Stimulated activated CD4-positive, alpha-beta T cell treated with anti-CD3 and anti-CD28 coated beads, Interleukin-4, amount 100 ng/mL, for 24 hours (primary cell): ENCODE measurements around the gene SLC28A3.

Source experiments
- DNase-seq: peaks from one replicate; pipeline ENCODE4 v3.0.0-alpha.2; 2020

SLC28A3 gene

GRCh38 chr9:84235511-84235910 lies 105.0 kb downstream of the SLC28A3 start:
- no peak for DNase-seq

GRCh38 chr9:84230355-84231145 lies 110.0 kb downstream of the SLC28A3 start:
- DNase-seq: no peak

- DNase-seq: no peak
Measured at GRCh38 chr9:84229191-84229590, 111.4 kb downstream of the SLC28A3 start.

GRCh38 chr9:84228130-84228720 lies 112.3 kb downstream of the SLC28A3 start:
- DNase-seq: no peak

- DNase-seq: no peak
Measured at GRCh38 chr9:84226126-84226525, 114.4 kb downstream of the SLC28A3 start.
